HEK293 (cell line): ENCODE results near the gene TAF12.

Experiments
- TSHZ1 ChIP-seq: fragments of 450-650 bp; formaldehyde crosslinking; IDR thresholded peaks from 2 replicates; pipeline ENCODE4 v1.5.1; 2016; ENCODE audit warnings: missing biosample characterization, missing genetic modification characterization, borderline replicate concordance
- ZBTB44 ChIP-seq: fragments of 450-650 bp; IDR thresholded peaks from 2 replicates; pipeline ENCODE4 v1.5.1; 2018; ENCODE audit warnings: missing biosample characterization, mild to moderate bottlenecking, missing genetic modification characterization
- ZNF416 ChIP-seq: fragments of 450-650 bp; formaldehyde crosslinking; IDR thresholded peaks from 2 replicates; pipeline ENCODE4 v1.5.1; 2016; ENCODE audit warnings: missing biosample characterization, missing genetic modification characterization
- ZNF423 ChIP-seq: fragments of 450-650 bp; formaldehyde crosslinking; IDR thresholded peaks from 2 replicates; pipeline ENCODE4 v1.5.1; 2016; ENCODE audit warnings: missing biosample characterization, missing genetic modification characterization
- ZSCAN5A ChIP-seq: fragments of 450-650 bp; formaldehyde crosslinking; IDR thresholded peaks from 2 replicates; pipeline ENCODE4 v1.5.1; 2016; ENCODE audit warnings: missing biosample characterization, missing genetic modification characterization

- TF ChIP-seq TSHZ1 (tag by site-specific recombination) (no peak), ZNF423 (tag by site-specific recombination) (no peak), ZSCAN5A (tag by site-specific recombination) (no peak), ZBTB44 (no peak), ZNF416 (tag by site-specific recombination) (no peak)
Measured at GRCh38 chr1:28671254-28671780, 28.4 kb upstream of the TAF12 start.
